ENCODE measurements around the gene TMOD2. TPM values are rescaled to one million over a fixed set of nuclear protein-coding genes. Genes with fewer than 3 reads are reported as not detected.

The TMOD2 gene
- total and polyA plus RNA-seq, 8 donors = 5.2 to 11.3 (median 6.7) TPM

DNA sequence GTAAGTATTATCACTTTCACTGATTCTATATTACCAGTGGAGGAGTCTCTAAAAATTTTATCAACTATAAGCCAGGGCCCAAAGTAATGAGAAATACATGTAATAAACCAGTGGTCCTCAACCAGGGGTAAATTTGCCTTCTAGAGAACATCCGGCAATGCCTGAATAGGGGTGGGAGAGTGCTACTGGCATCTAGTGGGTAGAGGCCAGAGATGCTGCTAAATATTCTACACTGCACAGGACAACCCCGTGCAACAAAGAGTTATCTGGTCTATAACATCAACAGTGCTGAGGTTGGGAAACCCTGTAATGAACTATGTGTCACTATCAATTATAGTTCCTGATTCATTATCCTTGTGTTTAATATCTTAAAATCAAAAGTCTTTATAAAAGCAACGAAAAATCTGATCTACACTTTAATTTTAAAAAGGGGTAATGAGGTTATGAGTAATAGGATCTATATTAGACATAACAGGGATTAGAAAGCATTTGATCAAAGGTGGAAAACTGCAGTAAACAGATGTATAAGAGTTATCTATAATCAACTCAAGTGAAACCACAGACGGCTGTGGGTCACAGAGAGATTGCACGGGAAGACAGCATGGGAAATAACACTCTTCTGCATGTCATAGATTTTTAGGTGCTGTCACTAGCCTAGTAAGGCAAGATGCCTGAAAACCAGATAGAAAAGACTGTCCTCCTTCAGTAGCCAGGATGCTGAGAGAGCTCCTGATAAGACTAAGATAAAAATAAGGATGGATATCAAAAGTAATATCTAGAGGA, 16.0 kb upstream of the TMOD2 start:
- intact Hi-C loops (cut with DNase I) = no loop called here
- ATAC-seq = no peak
- Histone ChIP-seq H3K36me3 (no peaks in the 10 kb centered on the region), H3K27me3 (no peaks in the 10 kb centered on the region), H3K4me3 (peak overlapping the region in 1 of 2 donors; percentile 82), H3K27ac (no peak overlapping the region), H3K4me1 (peaks cover 15 to 63% of the 10 kb centered on the region in 2 donors), H3K9me3 (no peaks in the 10 kb centered on the region)
- no peak for DNase-seq
- TF ChIP-seq, protein P1, sequence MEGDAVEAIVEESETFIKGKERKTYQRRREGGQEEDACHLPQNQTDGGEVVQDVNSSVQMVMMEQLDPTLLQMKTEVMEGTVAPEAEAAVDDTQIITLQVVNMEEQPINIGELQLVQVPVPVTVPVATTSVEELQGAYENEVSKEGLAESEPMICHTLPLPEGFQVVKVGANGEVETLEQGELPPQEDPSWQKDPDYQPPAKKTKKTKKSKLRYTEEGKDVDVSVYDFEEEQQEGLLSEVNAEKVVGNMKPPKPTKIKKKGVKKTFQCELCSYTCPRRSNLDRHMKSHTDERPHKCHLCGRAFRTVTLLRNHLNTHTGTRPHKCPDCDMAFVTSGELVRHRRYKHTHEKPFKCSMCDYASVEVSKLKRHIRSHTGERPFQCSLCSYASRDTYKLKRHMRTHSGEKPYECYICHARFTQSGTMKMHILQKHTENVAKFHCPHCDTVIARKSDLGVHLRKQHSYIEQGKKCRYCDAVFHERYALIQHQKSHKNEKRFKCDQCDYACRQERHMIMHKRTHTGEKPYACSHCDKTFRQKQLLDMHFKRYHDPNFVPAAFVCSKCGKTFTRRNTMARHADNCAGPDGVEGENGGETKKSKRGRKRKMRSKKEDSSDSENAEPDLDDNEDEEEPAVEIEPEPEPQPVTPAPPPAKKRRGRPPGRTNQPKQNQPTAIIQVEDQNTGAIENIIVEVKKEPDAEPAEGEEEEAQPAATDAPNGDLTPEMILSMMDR (IDR thresholded peaks at IDR 0.05) = no peak

DNA sequence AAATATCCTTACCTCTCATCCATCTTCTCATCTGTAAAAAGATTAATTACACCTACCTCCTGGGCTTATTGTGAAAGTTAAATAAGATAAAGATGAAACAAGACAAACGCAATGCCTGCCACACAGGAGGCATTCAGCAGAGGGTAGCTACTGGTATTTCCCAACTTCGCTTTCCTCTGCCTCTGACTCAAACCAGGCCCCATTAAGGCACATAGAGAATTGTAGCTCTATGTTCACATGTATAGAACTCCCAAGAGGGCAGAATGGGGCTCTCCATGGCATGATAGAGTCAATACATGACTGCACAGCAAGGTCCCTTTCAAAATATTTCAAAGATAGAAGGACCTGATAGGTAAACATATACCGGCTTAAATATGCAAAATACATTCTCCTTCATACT, 15.3 kb upstream of the TMOD2 start:
- no peak for ATAC-seq
- intact Hi-C loops (cut with DNase I) = no loop called here
- Histone ChIP-seq H3K4me1 (peaks cover 10 to 56% of the 10 kb centered on the region in 2 donors), H3K9me3 (no peaks in the 10 kb centered on the region), H3K36me3 (no peaks in the 10 kb centered on the region), H3K27me3 (no peaks in the 10 kb centered on the region), H3K27ac (no peak overlapping the region), H3K4me3 (peak overlapping the region in 1 of 2 donors; percentile 82)
- TF ChIP-seq, protein P1 (IDR thresholded peaks at IDR 0.05) = no peak
- DNase-seq = no peak

GRCh38 chr15:51736751-51737521, 14.5 kb upstream of the TMOD2 start:
- Histone ChIP-seq H3K36me3 (no peaks in the 10 kb centered on the region), H3K27ac (peak overlapping the region; percentile 82 to 91), H3K4me1 (peaks cover 5 to 47% of the 10 kb centered on the region in 2 donors), H3K4me3 (peak overlapping the region; percentile 66 to 82), H3K27me3 (no peaks in the 10 kb centered on the region), H3K9me3 (no peaks in the 10 kb centered on the region)
- TF ChIP-seq, protein P1 (IDR thresholded peaks at IDR 0.05) = no peak
- peak in 3 of 4 donors; percentile 31 to 87 (median 61) for DNase-seq
- peak; percentile 60 for ATAC-seq
- intact Hi-C loops (cut with DNase I) = no loop called here

GRCh38 chr15:51737522-51738305, 13.7 kb upstream of the TMOD2 start, which contains the start of gene LYSMD2:
Gene LYSMD2, minus strand, starts transcription at chr15:51737655. Its CDS starts 33 bp downstream, at chr15:51737622.
- ATAC-seq = peak; percentile 94
- intact Hi-C loops (cut with DNase I) = no loop called here

More at GRCh38 chr15:51737522-51738305, 13.7 kb upstream of the TMOD2 start, which contains the start of gene LYSMD2:
- H3K4me1 ChIP-seq = peaks cover 5 to 40% of the 10 kb centered on the region in 2 donors
- DNase-seq = peak in 3 of 4 donors; percentile 68 to 98 (median 83)
- no peaks in the 10 kb centered on the region for H3K27me3 ChIP-seq
- no peaks in the 10 kb centered on the region for H3K36me3 ChIP-seq
- H3K4me3 ChIP-seq = peak within 1 kb of the TSS; percentile 66 to 82
- peak within 1 kb of the TSS; percentile 82 to 91 for H3K27ac ChIP-seq
- TF ChIP-seq, protein P1 (IDR thresholded peaks at IDR 0.05) = no peak
- no peaks in the 10 kb centered on the region for H3K9me3 ChIP-seq

Measured in left lung (tissue), 10 donors.